Adrenal gland (tissue), 12 donors: ENCODE measurements around the gene TRIP10. TPM values are rescaled to one million over a fixed set of nuclear protein-coding genes. Genes with fewer than 3 reads are reported as not detected.
"Not testable (repeated sequence)": the region's sequence is repeated elsewhere in the genome, so short reads cannot be mapped to it uniquely, and the experiment has no call there.

Experiments used
- DNase-seq, 7 donors: peaks; one replicate each; pipeline ENCODE4 v3.0.0-alpha.2; 2019 to 2020
- H3K27ac ChIP-seq, 5 donors: fragments of 200-600 bp; sonication (generic) in 4 of 5; 1 replicate in 3 of 5; 2 replicates in 2 of 5; pipeline versions ENCODE4 v1.5.1 to v1.8.0; 2016 to 2020; ENCODE audit warnings: mild to moderate bottlenecking in 1 of 5
- H3K27me3 ChIP-seq: fragments of 200-600 bp; 2 replicates; pipeline ENCODE4 v1.8.0; 2021
- H3K36me3 ChIP-seq, 2 donors: fragments of 200-600 bp; replicated peaks in 1 of 2; 1 replicate in 1 of 2; 2 replicates in 1 of 2; pipeline versions ENCODE4 v1.5.1 to v1.8.0; 2018 to 2022
- H3K4me1 ChIP-seq, 2 donors: fragments of 200-600 bp; replicated peaks in 1 of 2; 1 replicate in 1 of 2; 2 replicates in 1 of 2; pipeline versions ENCODE4 v1.5.1 to v1.8.0; 2018 to 2021
- H3K4me3 ChIP-seq, 4 donors: fragments of 200-600 bp; sonication (generic) in 3 of 4; one replicate each; pipeline ENCODE4 v1.5.1; 2016 to 2018
- H3K9me3 ChIP-seq, 3 donors: fragments of 200-600 bp; sonication (generic) in 1 of 3; replicated peaks in 1 of 3; 1 replicate in 2 of 3; 2 replicates in 1 of 3; pipeline versions ENCODE4 v1.5.1 to v1.8.0; 2016 to 2021
- CTCF ChIP-seq, 6 experiments: fragments of 450-650 bp in 4 of 6; fragments of 200-600 bp in 2 of 6; sonication (generic) in 1 of 6; IDR thresholded peaks; 1 replicate in 5 of 6; 2 replicates in 1 of 6; pipeline versions ENCODE4 v1.5.1 to v1.8.0; 2016 to 2021; ENCODE audit warnings: antibody characterized with exemption in 6 of 6, mild to moderate bottlenecking in 2 of 6, moderate library complexity in 1 of 6
- POLR2A ChIP-seq, 2 donors: fragments of 450-650 bp; IDR thresholded peaks; one replicate each; pipeline ENCODE4 v1.6.1; 2017; ENCODE audit warnings: antibody characterized with exemption in 2 of 2, mild to moderate bottlenecking in 2 of 2, moderate library complexity in 1 of 2
- WGBS, 4 donors: extraction: QIAGEN DNeasy Blood & Tissue Kit in 2 of 4; methylation state at CpG; one replicate each; pipeline versions ENCODE4 v1.1.5 to v1.1.7; 2013 to 2017; 5-methylcytosine and 5-hydroxymethylcytosine counted together
- intact Hi-C, 2 donors: fragments of 100-400 bp; cut with DNase I; formaldehyde crosslinking; loops; one replicate each; pipeline versions ENCODE4 v1.14.1 to v1.15.0; 2022 to 2023
- polyA plus RNA-seq, 3 donors: library from polyadenylated mRNA; stranded (reverse); fragments of 200-250 nt in 2 of 3; fragments of 350-450 nt in 1 of 3; fragmentation: Illumina TruSeq in 1 of 3; extraction: RNeasy Lipid Tissue Mini Kit (QIAGEN cat#74804) in 1 of 3; gene quantifications; one replicate each; pipeline ENCODE4 v1.2.3, GENCODE V29; 2013 to 2014
- total RNA-seq, 9 donors: library from RNA; depleted of rRNA in 4 of 9; stranded (reverse); fragments of >200 nt in 4 of 9; fragments of 120-200 nt in 1 of 9; fragmentation: NEBNext Ultra II Directional in 1 of 9; extraction: Animal tissue kit (Norgen Biotek cat#: 25700) in 1 of 9; gene quantifications; one replicate each; pipeline versions ENCODE4 v1.1.0 to v1.2.4, GENCODE V29; 2013 to 2023
- donor health status: healthy with polysubstance abuse.
- donor health status: Bipolar disorder and iron deficiency.
- donor health status: DM: yes; HTN: yes; CAD: no.
- donor health status: DM: no; HTN: no; CAD: no.
- donor health status: DM: no; HTN: no; CAD: no.
- donor health status: DM: yes; HTN: yes; CAD: no.

TRIP10 gene
- total and polyA plus RNA-seq, 12 donors = 22.5 to 425 (median 74.8) TPM

GRCh38 chr19:6761053-6761676 is 21.7 kb downstream of the TRIP10 start:
- H3K36me3 ChIP-seq = no peaks in the 10 kb centered on the region
- no peaks in the 10 kb centered on the region for H3K27me3 ChIP-seq
- H3K9me3 ChIP-seq = no peaks in the 10 kb centered on the region
- H3K4me3 ChIP-seq = no peak overlapping the region
- WGBS, 4 donors = 72 to 91% (median 85%) methylated on average over 2 to 4 of the region's 4 CpGs
- TF ChIP-seq CTCF (IDR thresholded peaks at IDR 0.05) (no peak), POLR2A (IDR thresholded peaks at IDR 0.05) (no peak)
- intact Hi-C loops = no loop called here
- no peaks in the 10 kb centered on the region for H3K4me1 ChIP-seq
- H3K27ac ChIP-seq = no peak overlapping the region
- DNase-seq = no peak

GRCh38 chr19:6762253-6762797 is 22.8 kb downstream of the TRIP10 start:
- H3K9me3 ChIP-seq, H3K4me3 ChIP-seq, intact Hi-C loops, H3K4me1 ChIP-seq, H3K27me3 ChIP-seq, H3K27ac ChIP-seq, H3K36me3 ChIP-seq: not testable (repeated sequence)
- DNase-seq = peak in 1 of 7 donors; percentile 23
- 56 to 71% (median 65%) methylated on average over 7 to 8 of the region's 8 CpGs for WGBS, 4 donors

- H3K4me3 ChIP-seq = no peak overlapping the region
- no peaks in the 10 kb centered on the region for H3K9me3 ChIP-seq
- intact Hi-C loops = no loop called here
- DNase-seq = no peak
- H3K27me3 ChIP-seq = no peaks in the 10 kb centered on the region
- 51 to 74% (median 52%) methylated on average over 3 to 8 of the region's 8 CpGs for WGBS, 4 donors
- no peaks in the 10 kb centered on the region for H3K36me3 ChIP-seq
- H3K27ac ChIP-seq = no peak overlapping the region
- TF ChIP-seq POLR2A (IDR thresholded peaks at IDR 0.05) (no peak), CTCF (IDR thresholded peaks at IDR 0.05) (no peak)
- peaks cover 6 to 11% of the 10 kb centered on the region in 2 donors for H3K4me1 ChIP-seq
Measured at GRCh38 chr19:6765738-6766356, 26.4 kb downstream of the TRIP10 start.

GRCh38 chr19:6766357-6767080 is 27.0 kb downstream of the TRIP10 start:
- no peak for DNase-seq
- Histone ChIP-seq H3K27me3 (no peaks in the 10 kb centered on the region), H3K4me1 (peaks cover 6 to 11% of the 10 kb centered on the region in 2 donors), H3K27ac (no peak overlapping the region), H3K9me3 (no peaks in the 10 kb centered on the region), H3K4me3 (peak overlapping the region in 1 of 4 donors; percentile 11), H3K36me3 (no peaks in the 10 kb centered on the region)
- 29 to 47% (median 39%) methylated on average over 16 of the region's 16 CpGs for WGBS, 4 donors
- TF ChIP-seq POLR2A (IDR thresholded peaks at IDR 0.05) = no peak
- TF ChIP-seq CTCF (IDR thresholded peaks at IDR 0.05) = no peak
- intact Hi-C loops = no loop called here
